ENCODE measurements around the gene BCAS3.

BCAS3 gene

DNA sequence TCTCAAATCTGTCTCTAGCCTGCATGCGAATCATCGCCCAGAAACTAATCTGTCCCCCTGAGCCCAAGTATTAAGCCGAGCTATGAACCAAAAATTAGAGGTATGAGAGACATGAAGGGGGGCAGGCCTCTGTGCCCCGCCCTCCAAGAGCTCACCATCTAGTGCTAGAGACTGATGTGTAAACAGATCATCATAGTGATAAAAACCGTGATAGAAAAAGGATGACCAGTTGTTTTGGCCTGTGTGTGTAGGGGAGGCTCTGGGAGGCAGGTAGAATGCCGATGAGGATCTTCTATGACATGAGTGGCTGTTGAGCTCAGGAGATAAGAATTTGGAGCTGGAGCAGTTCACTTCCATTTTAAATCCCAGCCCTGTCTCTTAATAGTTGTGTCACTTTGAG is 632.9 kb downstream of the BCAS3 start:
- DNase-seq, result no peak

GRCh38 chr17:61312406-61313295 is 635.0 kb downstream of the BCAS3 start:
- DNase-seq, result no peak

- no peak for DNase-seq
Measured at GRCh38 chr17:61313461-61314326, 636.0 kb downstream of the BCAS3 start.

GRCh38 chr17:61314368-61315078 is 636.9 kb downstream of the BCAS3 start:
- no peak for DNase-seq

DNA sequence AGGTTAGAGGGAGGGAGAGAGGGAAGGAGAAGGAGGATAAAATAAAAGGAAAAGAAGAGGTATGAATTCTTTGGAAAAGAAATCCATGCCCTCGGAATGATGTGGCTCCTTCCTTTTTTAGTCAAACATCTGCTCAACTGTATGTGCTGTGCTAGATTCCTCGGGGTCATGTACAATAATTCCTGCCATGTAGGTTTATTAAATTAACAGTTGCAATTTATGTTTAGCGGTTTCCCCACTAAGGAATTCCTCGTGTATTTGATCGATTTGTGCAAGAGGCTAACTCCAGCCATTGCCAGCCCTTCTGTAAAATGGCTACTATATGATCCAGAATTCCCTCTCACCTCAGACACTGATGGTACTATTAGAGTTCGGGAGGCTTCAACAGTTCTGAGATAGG is 639.0 kb downstream of the BCAS3 start:
- no peak for DNase-seq

DNA sequence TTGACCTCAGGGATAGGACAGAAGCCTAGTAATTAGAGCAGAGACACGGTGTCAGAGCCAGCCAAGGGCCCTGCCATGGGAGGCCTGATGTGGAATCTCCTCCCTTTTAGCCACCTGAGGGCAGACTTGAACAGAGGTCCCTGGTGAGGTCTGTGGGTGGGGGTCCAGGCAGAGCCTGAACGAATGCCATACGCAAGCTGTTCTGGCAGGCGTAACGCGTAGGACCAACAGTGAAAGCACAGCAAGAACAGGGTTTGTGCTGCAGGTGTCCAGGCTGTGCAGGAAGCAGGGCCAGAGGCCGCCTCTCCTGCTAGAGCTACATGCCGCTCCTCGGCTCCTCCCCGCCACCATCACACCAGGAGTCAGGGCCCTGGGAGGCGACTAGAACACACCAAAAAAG is 640.1 kb downstream of the BCAS3 start:
- DNase-seq, result no peak

DNA sequence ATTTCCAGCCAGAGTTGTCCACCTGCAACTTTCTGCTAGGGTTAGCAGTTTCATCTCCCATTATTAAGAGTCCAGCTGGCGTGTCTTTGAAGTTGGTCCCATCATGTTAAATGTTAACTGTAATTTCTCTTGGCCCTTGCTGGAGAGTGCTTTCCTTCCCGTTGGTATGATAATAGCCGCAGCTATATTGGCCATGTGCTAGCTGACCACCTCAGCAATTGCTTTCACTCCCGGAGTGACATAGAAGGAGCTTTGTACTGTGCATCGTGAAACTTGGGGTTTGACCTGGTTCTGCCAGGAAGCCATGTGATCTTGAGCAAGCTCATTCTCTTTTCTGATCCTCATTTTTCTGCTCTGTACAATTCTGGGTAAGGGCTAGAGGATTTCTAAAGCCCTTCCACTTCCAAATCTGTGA is 641.0 kb downstream of the BCAS3 start:
- no peak for DNase-seq

GRCh38 chr17:61321344-61321743 is 643.7 kb downstream of the BCAS3 start:
- DNase-seq, result no peak

DNA sequence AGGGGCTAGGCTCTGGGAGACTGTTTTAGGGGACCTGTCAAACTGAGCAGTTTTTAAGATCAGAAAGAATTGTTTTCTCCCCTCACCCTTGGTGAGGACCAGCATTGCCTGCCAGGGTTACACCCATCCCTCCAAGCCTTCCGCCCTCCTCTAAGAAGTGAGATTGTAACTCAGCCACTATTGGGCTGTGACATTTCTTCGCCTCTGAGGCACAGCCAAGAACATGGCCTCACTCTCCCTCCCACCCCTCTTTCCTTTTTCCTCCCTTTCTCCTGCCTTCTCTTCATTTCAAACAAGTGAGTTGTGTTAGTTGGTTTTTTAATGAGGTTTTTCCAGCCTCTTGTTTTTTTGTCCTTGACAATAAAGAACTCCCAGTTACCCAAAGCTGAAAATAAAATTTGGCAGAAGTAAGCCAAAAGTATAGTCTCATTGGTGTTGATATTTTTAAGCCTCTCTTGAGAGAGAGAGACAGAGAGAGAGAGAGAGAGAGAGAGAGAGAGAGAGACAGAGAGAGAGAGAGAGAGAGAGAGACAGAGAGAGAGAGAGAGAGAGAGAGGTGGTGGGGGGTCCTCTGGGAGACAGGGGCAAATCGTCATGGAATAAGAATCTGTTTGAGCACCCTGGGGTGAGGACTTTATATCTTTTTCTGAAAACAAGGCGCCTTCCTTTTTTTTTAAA is 644.8 kb downstream of the BCAS3 start:
- no peak for DNase-seq

GRCh38 chr17:61323003-61323908 is 645.6 kb downstream of the BCAS3 start:
- DNase-seq, result no peak

GRCh38 chr17:61323909-61324868 is 646.5 kb downstream of the BCAS3 start:
- DNase-seq, result no peak

DNA sequence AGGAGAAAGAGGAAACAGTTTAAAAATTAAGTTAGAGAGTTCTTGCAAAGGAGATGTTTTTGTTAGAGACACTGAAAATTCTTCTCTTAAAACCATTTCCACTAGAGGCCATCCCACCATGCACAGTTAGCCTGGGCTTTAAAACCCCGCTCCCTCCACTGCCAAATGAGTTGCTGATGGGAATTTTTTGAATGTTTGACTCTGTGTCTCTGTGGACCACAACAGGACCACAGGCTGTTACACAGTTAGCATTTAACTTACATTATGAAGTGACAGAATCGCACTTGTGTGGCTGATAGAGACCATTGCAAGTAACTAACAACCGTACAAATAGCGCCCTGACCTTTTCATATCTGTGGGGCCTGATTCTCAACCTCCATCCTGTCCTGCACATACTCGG is 647.3 kb downstream of the BCAS3 start:
- DNase-seq, result no peak

GRCh38 chr17:61325382-61326073 is 647.9 kb downstream of the BCAS3 start:
- no peak for DNase-seq

DNA sequence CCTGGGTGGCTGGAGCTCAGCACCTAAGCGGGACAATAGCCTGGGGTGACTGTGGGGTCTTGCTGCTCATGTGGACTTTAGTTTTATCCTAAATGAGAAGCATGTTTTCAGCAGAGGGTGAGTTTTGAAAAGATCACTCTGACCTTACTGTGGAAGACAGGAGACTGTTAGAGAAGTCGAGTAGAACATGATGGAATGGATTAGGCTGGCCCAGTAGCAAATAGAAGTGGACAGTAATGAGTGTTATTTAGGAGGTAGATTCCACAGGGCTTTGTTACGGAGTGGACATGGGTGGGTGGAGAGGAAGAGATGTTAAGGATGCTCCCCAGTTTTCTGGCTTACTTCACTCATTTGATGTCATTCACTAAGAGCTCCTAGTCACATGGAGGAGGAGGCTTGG is 648.7 kb downstream of the BCAS3 start:
- no peak for DNase-seq

DNA sequence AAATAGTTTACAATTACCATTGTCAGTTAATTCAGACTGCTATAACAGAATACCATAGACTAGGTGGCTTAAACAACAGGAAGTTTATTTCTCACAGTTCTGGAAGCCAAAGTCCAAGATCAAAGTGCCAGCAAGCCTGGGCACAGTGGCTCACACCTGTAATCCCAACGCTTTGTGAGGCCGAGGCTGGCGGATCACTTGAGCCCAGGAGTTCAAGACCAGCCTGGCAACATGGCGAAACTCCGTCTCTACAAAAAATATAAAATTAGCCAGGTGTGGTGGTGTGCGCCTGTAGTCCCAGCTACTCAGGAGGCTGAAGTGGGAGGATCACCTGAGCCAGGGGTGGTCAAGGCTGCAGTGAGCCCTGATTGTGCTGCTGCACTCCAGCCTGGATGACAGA is 650.7 kb downstream of the BCAS3 start:
- no peak for DNase-seq

GRCh38 chr17:61330174-61331150 is 652.8 kb downstream of the BCAS3 start:
- no peak for DNase-seq

- no peak for DNase-seq
Measured at GRCh38 chr17:61331178-61331577, 653.5 kb downstream of the BCAS3 start.

- no peak for DNase-seq
Measured at GRCh38 chr17:61331886-61332285, 654.2 kb downstream of the BCAS3 start.
